Panc1 (cell line): ENCODE results near the gene TPRX2.

ENCODE experiments used
- REST ChIP-seq, 2 experiments: IDR thresholded peaks; 2 replicates each; pipeline ENCODE4 v1.6.1; 2011 to 2012; ENCODE audit warnings: low read depth in 2 of 2, control low read depth in 1 of 2, low read length in 1 of 2, mild to moderate bottlenecking in 1 of 2, moderate library complexity in 1 of 2; ENCODE audit not compliant: insufficient read depth in 1 of 2
- TF ChIP-seq, protein P1 (sequence below): fragments of 450-650 bp; IDR thresholded peaks from 2 replicates; pipeline ENCODE4 v1.5.1; 2017; ENCODE audit warnings: mild to moderate bottlenecking

DNA sequence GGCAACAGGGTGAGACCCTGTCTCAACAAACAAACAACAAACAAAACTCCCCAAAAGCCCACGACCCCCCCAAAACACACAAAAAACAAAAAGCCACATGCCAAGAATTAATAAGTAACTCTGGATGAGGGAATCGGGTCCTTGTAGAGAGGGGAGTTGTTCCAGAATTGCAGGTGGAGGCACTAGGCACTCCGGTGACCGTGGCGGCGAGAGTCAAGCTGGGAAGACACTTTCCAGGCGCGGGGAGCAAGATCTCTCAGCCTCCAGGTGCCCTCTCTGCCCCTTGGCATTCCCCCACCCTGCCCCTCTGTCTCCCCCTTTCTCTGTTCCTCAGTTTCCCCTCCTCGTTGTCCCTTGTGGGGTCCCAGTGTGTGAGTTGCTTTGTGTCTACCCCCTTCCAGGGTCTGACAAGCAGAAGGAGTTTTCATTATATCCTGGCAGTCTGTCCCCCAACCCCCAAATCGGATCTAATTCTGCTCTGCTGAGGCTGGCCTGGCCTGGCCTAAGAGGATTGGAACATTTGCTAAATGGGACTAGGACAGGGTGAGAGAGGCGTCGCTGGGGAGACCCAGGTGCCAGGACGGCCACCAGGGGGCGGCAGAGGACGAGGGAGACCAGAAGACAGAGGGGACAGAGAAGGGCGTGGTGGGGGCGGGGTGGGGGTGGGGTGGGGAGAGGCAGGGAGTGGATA is 45.6 kb upstream of the TPRX2 start:
- TF ChIP-seq, protein P1, sequence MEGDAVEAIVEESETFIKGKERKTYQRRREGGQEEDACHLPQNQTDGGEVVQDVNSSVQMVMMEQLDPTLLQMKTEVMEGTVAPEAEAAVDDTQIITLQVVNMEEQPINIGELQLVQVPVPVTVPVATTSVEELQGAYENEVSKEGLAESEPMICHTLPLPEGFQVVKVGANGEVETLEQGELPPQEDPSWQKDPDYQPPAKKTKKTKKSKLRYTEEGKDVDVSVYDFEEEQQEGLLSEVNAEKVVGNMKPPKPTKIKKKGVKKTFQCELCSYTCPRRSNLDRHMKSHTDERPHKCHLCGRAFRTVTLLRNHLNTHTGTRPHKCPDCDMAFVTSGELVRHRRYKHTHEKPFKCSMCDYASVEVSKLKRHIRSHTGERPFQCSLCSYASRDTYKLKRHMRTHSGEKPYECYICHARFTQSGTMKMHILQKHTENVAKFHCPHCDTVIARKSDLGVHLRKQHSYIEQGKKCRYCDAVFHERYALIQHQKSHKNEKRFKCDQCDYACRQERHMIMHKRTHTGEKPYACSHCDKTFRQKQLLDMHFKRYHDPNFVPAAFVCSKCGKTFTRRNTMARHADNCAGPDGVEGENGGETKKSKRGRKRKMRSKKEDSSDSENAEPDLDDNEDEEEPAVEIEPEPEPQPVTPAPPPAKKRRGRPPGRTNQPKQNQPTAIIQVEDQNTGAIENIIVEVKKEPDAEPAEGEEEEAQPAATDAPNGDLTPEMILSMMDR, result peak; percentile 81
- no peak for TF ChIP-seq REST (IDR thresholded peaks at IDR 0.05; ENCODE audit: insufficient read depth in 1 of 2, low read depth in 2 of 2, low read length in 1 of 2)
